ENCODE data around the gene DYNLRB2.
A peak's percentile ranks its signal among the peaks of the same experiment; 100 is the strongest.

The DYNLRB2 gene

DNA sequence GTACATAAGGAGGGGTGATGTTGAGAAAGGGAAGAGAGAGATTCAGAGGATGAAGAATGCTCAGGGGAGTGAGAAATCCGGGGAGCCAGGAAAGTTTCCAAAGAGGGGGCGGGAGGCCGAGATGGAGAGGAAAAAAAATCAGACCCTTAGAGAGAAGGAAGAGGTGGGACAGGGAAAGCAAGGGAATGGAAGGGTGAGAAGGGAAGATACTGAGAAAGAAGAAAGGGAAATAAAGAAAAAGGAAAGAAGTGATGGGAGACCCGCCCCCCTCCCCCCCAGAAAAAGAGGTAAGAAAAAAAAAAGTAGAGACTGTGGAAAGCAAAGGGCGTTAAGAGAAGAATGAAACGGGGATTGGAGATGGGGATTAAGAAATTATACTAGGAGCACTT, 507 bp downstream of the DYNLRB2 start:
- Histone ChIP-seq H3K4me3 (replicated peaks; ENCODE audit: low read depth, low read length) (peak overlapping the region; percentile 80), H3K36me3 (ENCODE audit: control insufficient read depth, insufficient read depth, low read length) (no peaks in the 10 kb centered on the region), H3K27me3 (replicated peaks; ENCODE audit: control insufficient read depth, insufficient read depth, low read length) (no peaks in the 10 kb centered on the region)
- no peak for DNase-seq (ENCODE audit: extremely low read depth, insufficient read length)
- TF ChIP-seq, protein P1, sequence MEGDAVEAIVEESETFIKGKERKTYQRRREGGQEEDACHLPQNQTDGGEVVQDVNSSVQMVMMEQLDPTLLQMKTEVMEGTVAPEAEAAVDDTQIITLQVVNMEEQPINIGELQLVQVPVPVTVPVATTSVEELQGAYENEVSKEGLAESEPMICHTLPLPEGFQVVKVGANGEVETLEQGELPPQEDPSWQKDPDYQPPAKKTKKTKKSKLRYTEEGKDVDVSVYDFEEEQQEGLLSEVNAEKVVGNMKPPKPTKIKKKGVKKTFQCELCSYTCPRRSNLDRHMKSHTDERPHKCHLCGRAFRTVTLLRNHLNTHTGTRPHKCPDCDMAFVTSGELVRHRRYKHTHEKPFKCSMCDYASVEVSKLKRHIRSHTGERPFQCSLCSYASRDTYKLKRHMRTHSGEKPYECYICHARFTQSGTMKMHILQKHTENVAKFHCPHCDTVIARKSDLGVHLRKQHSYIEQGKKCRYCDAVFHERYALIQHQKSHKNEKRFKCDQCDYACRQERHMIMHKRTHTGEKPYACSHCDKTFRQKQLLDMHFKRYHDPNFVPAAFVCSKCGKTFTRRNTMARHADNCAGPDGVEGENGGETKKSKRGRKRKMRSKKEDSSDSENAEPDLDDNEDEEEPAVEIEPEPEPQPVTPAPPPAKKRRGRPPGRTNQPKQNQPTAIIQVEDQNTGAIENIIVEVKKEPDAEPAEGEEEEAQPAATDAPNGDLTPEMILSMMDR (IDR thresholded peaks at IDR 0.05; ENCODE audit: insufficient read depth, low read length, poor library complexity, severe bottlenecking) = no peak

DNA sequence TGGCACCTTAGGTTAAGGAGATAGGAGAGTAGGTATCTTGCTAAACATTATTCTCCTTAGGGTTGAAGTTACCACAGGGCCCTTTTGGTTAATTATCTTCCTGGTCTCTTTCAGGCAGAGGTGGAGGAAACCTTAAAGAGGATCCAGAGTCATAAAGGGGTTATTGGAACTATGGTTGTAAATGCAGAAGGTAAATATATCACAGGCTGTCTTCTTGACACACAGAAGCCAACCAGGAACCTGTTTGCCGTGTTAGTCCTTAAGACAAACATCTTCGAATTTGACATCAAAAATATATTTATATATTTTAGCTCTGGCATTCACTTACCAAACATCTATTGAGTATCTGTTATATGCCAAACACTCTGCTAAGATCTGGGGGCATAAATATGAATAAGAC, 2.4 kb downstream of the DYNLRB2 start:
- no peak for DNase-seq (ENCODE audit: extremely low read depth, insufficient read length)
- no peak overlapping the region for H3K4me3 ChIP-seq (replicated peaks; ENCODE audit: low read depth, low read length)
- H3K36me3 ChIP-seq (ENCODE audit: control insufficient read depth, insufficient read depth, low read length) = no peaks in the 10 kb centered on the region
- H3K27me3 ChIP-seq (replicated peaks; ENCODE audit: control insufficient read depth, insufficient read depth, low read length) = no peaks in the 10 kb centered on the region
- TF ChIP-seq, protein P1 (IDR thresholded peaks at IDR 0.05; ENCODE audit: insufficient read depth, low read length, poor library complexity, severe bottlenecking) = no peak

DNA sequence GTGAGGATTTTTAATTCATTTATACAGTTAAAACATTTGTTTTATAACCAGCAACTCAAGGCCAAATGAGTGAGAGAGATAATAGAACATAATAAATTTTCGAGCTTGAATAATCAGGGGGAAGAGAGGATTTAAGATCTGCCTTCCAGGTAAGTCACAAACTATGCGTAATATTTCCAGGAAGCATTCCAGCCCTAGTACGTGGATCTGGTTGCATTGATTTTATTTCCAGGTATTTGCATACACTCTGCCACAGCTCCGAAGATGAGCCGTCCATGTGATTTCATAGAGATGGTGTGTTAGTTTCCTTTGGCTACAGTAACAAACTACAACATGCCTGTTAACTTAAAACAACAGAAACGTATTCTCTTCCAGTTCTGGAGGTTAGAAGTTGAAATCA, 3.5 kb downstream of the DYNLRB2 start:
- Histone ChIP-seq H3K36me3 (ENCODE audit: control insufficient read depth, insufficient read depth, low read length) (no peaks in the 10 kb centered on the region), H3K4me3 (replicated peaks; ENCODE audit: low read depth, low read length) (no peak overlapping the region), H3K27me3 (replicated peaks; ENCODE audit: control insufficient read depth, insufficient read depth, low read length) (no peaks in the 10 kb centered on the region)
- TF ChIP-seq, protein P1 (IDR thresholded peaks at IDR 0.05; ENCODE audit: insufficient read depth, low read length, poor library complexity, severe bottlenecking) = no peak
- DNase-seq (ENCODE audit: extremely low read depth, insufficient read length) = no peak

DNA sequence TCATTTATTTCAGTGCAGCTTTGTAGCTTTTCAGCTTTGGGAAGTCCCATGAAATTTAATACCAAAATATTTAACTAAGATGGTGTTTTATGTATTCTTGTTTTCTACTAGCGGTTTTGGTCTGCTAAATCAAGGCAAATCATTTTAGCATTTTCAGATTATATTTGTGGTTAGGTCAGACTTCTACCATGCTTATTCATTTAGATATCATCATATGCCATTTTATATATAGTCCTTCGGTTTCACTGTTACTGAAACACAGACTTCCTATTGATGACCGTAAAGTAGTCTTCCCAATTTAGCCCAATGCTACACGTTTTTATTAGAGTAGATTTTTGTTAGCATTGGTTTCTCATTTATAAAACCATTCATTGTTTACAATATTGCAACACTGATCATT, 5.5 kb downstream of the DYNLRB2 start:
- Histone ChIP-seq H3K36me3 (ENCODE audit: control insufficient read depth, insufficient read depth, low read length) (no peaks in the 10 kb centered on the region), H3K4me3 (replicated peaks; ENCODE audit: low read depth, low read length) (no peak overlapping the region), H3K27me3 (replicated peaks; ENCODE audit: control insufficient read depth, insufficient read depth, low read length) (no peaks in the 10 kb centered on the region)
- no peak for DNase-seq (ENCODE audit: extremely low read depth, insufficient read length)
- TF ChIP-seq, protein P1 (IDR thresholded peaks at IDR 0.05; ENCODE audit: insufficient read depth, low read length, poor library complexity, severe bottlenecking) = no peak

DNA sequence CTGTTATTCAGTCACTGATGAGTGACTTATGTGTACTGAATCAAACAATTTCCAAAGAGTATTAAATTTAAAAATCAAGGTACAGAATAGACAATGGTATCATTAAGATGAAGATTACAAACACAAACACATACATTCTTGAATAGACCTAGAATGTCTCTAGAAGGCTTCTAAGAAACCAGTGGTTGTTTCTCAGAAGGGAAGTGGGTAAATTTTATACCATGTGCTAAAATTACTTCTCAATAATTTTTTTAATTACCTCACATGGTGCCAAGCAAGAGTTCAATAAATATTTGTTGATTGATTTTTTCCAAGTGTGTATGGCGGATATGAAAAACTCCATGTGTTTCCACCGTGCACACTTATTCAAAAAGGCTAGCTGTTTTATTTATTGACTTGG, 6.4 kb downstream of the DYNLRB2 start:
- Histone ChIP-seq H3K27me3 (replicated peaks; ENCODE audit: control insufficient read depth, insufficient read depth, low read length) (no peaks in the 10 kb centered on the region), H3K4me3 (replicated peaks; ENCODE audit: low read depth, low read length) (no peak overlapping the region), H3K36me3 (ENCODE audit: control insufficient read depth, insufficient read depth, low read length) (no peaks in the 10 kb centered on the region)
- TF ChIP-seq, protein P1 (IDR thresholded peaks at IDR 0.05; ENCODE audit: insufficient read depth, low read length, poor library complexity, severe bottlenecking) = no peak
- DNase-seq (ENCODE audit: extremely low read depth, insufficient read length) = no peak

DNA sequence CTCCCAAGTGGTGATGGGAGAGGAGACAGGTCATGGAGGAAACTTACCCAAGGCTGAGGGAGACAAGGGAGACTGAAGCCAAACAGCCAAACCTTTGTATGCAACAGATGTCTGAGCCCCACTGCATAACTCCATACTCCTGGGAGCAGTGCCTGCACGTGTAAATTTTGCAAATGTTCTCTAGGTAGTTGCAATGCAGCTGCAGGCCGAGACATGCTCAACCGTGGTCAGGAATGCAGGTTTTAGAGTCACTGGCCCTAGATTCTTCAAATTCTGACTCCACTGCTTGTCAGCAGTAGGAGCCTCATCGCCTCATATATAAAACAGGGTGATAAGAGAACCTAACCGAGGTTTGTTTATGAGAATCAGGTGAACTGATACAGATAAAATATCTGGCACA, 11.5 kb downstream of the DYNLRB2 start:
- H3K27me3 ChIP-seq (replicated peaks; ENCODE audit: control insufficient read depth, insufficient read depth, low read length) = no peaks in the 10 kb centered on the region
- H3K36me3 ChIP-seq (ENCODE audit: control insufficient read depth, insufficient read depth, low read length) = no peaks in the 10 kb centered on the region
- H3K4me3 ChIP-seq (replicated peaks; ENCODE audit: low read depth, low read length) = no peak overlapping the region
- TF ChIP-seq, protein P1 (IDR thresholded peaks at IDR 0.05; ENCODE audit: insufficient read depth, low read length, poor library complexity, severe bottlenecking) = no peak
- no peak for DNase-seq (ENCODE audit: extremely low read depth, insufficient read length)
